ENCODE measurements around the gene UBN1. TPM values are rescaled to one million over a fixed set of nuclear protein-coding genes. Genes with fewer than 3 reads are reported as not detected.
A peak's percentile ranks its signal among the peaks of the same experiment; 100 is the strongest.

Gene UBN1
- total RNA-seq, 1 donor from 2014 or later = 45.3 TPM

GRCh38 chr16:4892361-4893102 lies 45.3 kb downstream of the UBN1 start:
- FAIRE-seq = no peak
- Mint-ChIP-seq H3K27me3 (ENCODE audit: low read depth, unreplicated experiment) (no peaks in the 10 kb centered on the region), H3K4me1 (ENCODE audit: low read depth, unreplicated experiment) (no peaks in the 10 kb centered on the region), H3K9me3 (ENCODE audit: unreplicated experiment) (no peaks in the 10 kb centered on the region), H3K36me3 (ENCODE audit: low read depth, unreplicated experiment) (peaks cover 15% of the 10 kb centered on the region), H3K27ac (ENCODE audit: unreplicated experiment) (no peak overlapping the region), H3K4me3 (ENCODE audit: unreplicated experiment) (no peak overlapping the region)
- Histone ChIP-seq H4K20me1 (ENCODE audit: insufficient read depth, low read length) (peaks cover 13% of the 10 kb centered on the region), H3K79me2 (ENCODE audit: insufficient read depth, low read length) (no peaks in the 10 kb centered on the region), H3K9ac (ENCODE audit: low read length) (no peak overlapping the region), H3K4me2 (ENCODE audit: low read length) (no peak overlapping the region), H3K36me3 (ENCODE audit: insufficient read depth, low read length) (no peaks in the 10 kb centered on the region), H3K27ac (ENCODE audit: low read depth, low read length) (no peak overlapping the region), H3K9me3 (ENCODE audit: insufficient read depth, low read depth, low read length) (no peaks in the 10 kb centered on the region), H3K4me3 (ENCODE audit: insufficient read depth, low read depth, low read length) (no peak overlapping the region), H3K4me1 (ENCODE audit: insufficient read depth, low read length) (peaks cover 11% of the 10 kb centered on the region), H2AFZ (ENCODE audit: low read depth, low read length) (no peak overlapping the region), H3K27me3 (ENCODE audit: insufficient read depth, low read length) (no peaks in the 10 kb centered on the region)
- peak; percentile 10 for DNase-seq (ENCODE audit: low read depth)
- TF ChIP-seq CTCF (IDR thresholded peaks at IDR 0.05; ENCODE audit: insufficient read depth, low read depth, low read length) = no peak
- no peak for TF ChIP-seq EZH2 (IDR thresholded peaks at IDR 0.05; ENCODE audit: insufficient read depth, low read length)

GRCh38 chr16:4893103-4893862 lies 46.0 kb downstream of the UBN1 start:
- Histone ChIP-seq H3K9me3 (ENCODE audit: insufficient read depth, low read depth, low read length) (no peaks in the 10 kb centered on the region), H3K4me3 (ENCODE audit: insufficient read depth, low read depth, low read length) (no peak overlapping the region), H4K20me1 (ENCODE audit: insufficient read depth, low read length) (peaks cover 7% of the 10 kb centered on the region), H3K36me3 (ENCODE audit: insufficient read depth, low read length) (no peaks in the 10 kb centered on the region), H2AFZ (ENCODE audit: low read depth, low read length) (no peak overlapping the region), H3K27me3 (ENCODE audit: insufficient read depth, low read length) (no peaks in the 10 kb centered on the region), H3K79me2 (ENCODE audit: insufficient read depth, low read length) (no peaks in the 10 kb centered on the region), H3K4me2 (ENCODE audit: low read length) (no peak overlapping the region), H3K4me1 (ENCODE audit: insufficient read depth, low read length) (peaks cover 11% of the 10 kb centered on the region), H3K9ac (ENCODE audit: low read length) (no peak overlapping the region), H3K27ac (ENCODE audit: low read depth, low read length) (no peak overlapping the region)
- TF ChIP-seq EZH2 (IDR thresholded peaks at IDR 0.05; ENCODE audit: insufficient read depth, low read length) (no peak), CTCF (IDR thresholded peaks at IDR 0.05; ENCODE audit: insufficient read depth, low read depth, low read length) (no peak)
- H3K4me3 Mint-ChIP-seq (ENCODE audit: unreplicated experiment) = no peak overlapping the region
- peaks cover under 1% of the 10 kb centered on the region for H3K9me3 Mint-ChIP-seq (ENCODE audit: unreplicated experiment)
- no peaks in the 10 kb centered on the region for H3K4me1 Mint-ChIP-seq (ENCODE audit: low read depth, unreplicated experiment)
- no peak overlapping the region for H3K27ac Mint-ChIP-seq (ENCODE audit: unreplicated experiment)
- peaks cover 10% of the 10 kb centered on the region for H3K36me3 Mint-ChIP-seq (ENCODE audit: low read depth, unreplicated experiment)
- no peaks in the 10 kb centered on the region for H3K27me3 Mint-ChIP-seq (ENCODE audit: low read depth, unreplicated experiment)
- FAIRE-seq (no peak), DNase-seq (ENCODE audit: low read depth) (no peak)
